Tibial nerve (tissue), 3 donors: ENCODE data around the gene PPP2R5B.

Source experiments
- CTCF ChIP-seq, 5 experiments: fragments of 200-600 bp in 3 of 5; fragments of 450-650 bp in 2 of 5; sonication (generic) in 3 of 5; IDR thresholded peaks; one replicate each; pipeline ENCODE4 v1.5.1; 2016 to 2019; ENCODE audit warnings: antibody characterized with exemption in 5 of 5, mild to moderate bottlenecking in 3 of 5, moderate library complexity in 2 of 5
- POLR2A ChIP-seq, 2 donors: fragments of 450-650 bp; IDR thresholded peaks; one replicate each; pipeline ENCODE4 v1.6.1; 2017; ENCODE audit warnings: antibody characterized with exemption in 2 of 2, mild to moderate bottlenecking in 2 of 2, moderate library complexity in 2 of 2

DNA sequence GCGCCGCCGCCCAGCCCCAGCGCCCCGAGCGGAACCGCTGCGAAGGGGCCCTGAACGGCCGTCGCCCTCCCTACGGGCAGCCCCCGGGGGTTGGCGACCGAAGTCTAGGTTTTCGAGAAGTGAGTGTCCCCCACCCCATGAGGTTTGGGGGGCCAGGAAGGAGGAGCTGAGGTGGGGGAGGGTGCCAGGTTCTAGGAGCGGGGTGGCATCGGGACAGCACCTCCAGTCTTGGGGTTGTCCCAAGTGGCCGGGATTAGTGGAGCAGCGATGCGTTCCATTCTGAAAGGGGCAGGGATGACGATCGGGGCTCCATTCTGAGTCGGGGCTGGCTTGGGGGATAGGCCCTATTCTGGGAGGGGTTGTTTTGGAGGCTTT lies 408 bp downstream of the PPP2R5B start:
- no peak for TF ChIP-seq CTCF (IDR thresholded peaks at IDR 0.05)
- no peak for TF ChIP-seq POLR2A (IDR thresholded peaks at IDR 0.05)
